GM23248 (cell line): Measurements from ENCODE around the gene DSG2.

ENCODE experiments used
- EZH2 ChIP-seq: fragments of 200-600 bp; sonication (generic); IDR thresholded peaks from 2 replicates; pipeline ENCODE4 v1.6.1; 2018; ENCODE audit warnings: antibody characterized with exemption, mild to moderate bottlenecking; ENCODE audit not compliant: insufficient read depth, poor library complexity, severe bottlenecking
- EZH2phosphoT487 ChIP-seq: fragments of 200-600 bp; sonication (generic); IDR thresholded peaks from 2 replicates; pipeline ENCODE4 v1.6.1; 2018; ENCODE audit warnings: antibody characterized with exemption, moderate library complexity, mild to moderate bottlenecking, low read depth; ENCODE audit not compliant: insufficient read depth

GRCh38 chr18:31512203-31512764 is 14.3 kb downstream of the DSG2 start:
- TF ChIP-seq EZH2: no peak
- TF ChIP-seq EZH2phosphoT487: no peak
